IMR-90 (cell line): Measurements from ENCODE around the gene EEF2K. TPM values are rescaled to one million over a fixed set of nuclear protein-coding genes. Genes with fewer than 3 reads are reported as not detected.

Experiments
- NFE2L2 ChIP-seq: fragments of 150-350 bp; IDR thresholded peaks from 2 replicates; pipeline ENCODE4 v1.6.1; 2016; ENCODE audit warnings: low read depth, mild to moderate bottlenecking, low read length
- polyA plus RNA-seq, 3 experiments: library from polyadenylated mRNA; depleted of rRNA; stranded (reverse); fragments of >200 nt; gene quantifications; 2 replicates each; pipeline ENCODE4 v1.2.3, GENCODE V29; 2012; ENCODE audit warnings: low replicate concordance in 1 of 3
- total RNA-seq: library from RNA; depleted of rRNA; stranded (reverse); fragments of >200 nt; gene quantifications from 2 replicates; pipeline ENCODE4 v1.2.3, GENCODE V29; 2012
- TF ChIP-seq, protein P1 (sequence below): conservative IDR thresholded peaks from 2 replicates; pipeline ENCODE4 v1.5.1; 2012; ENCODE audit warnings: mild to moderate bottlenecking, low read depth, low read length, improper control_type of control experiment

The EEF2K gene
- total and polyA plus RNA-seq, 2 of the 4 experiments (the other 2 are of a cell fraction) = 9.7 to 16.5 TPM

DNA sequence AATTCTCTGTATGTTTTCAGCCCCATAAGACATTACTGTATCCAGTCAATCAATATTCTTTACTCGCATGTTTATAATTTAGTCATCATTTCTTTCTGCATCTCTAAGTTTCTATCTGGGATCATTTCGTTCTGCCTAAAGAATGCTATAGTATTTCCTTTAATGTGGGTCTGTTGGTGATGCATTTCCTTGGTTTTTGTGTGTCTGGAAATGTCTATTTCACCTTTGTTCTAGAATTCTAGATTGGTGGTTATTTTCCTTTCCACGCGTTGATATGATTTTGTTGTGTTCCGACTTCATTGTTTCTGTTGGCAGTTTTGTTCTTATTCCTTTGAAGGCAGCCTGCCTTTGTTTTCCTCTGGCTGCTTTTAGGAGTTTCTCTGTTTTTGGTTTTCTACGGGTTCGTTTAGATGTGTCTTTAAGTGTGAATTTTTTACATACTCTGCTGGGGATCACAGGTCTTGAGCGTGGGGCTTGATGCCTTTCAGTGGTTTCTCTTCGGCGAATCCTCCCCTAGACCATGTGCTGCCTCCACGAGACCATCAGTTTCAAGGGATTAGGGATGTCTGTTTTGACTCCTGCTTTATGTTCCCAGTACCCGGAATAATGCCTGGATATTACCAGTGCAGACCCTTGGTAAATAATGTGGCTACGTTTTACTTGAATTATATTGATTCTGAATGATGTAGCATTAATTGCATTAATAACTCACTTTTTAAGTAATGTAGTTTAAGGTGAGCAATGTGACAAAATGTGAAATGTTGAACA, 114.7 kb downstream of the EEF2K start (continued):
- TF ChIP-seq, protein P1, sequence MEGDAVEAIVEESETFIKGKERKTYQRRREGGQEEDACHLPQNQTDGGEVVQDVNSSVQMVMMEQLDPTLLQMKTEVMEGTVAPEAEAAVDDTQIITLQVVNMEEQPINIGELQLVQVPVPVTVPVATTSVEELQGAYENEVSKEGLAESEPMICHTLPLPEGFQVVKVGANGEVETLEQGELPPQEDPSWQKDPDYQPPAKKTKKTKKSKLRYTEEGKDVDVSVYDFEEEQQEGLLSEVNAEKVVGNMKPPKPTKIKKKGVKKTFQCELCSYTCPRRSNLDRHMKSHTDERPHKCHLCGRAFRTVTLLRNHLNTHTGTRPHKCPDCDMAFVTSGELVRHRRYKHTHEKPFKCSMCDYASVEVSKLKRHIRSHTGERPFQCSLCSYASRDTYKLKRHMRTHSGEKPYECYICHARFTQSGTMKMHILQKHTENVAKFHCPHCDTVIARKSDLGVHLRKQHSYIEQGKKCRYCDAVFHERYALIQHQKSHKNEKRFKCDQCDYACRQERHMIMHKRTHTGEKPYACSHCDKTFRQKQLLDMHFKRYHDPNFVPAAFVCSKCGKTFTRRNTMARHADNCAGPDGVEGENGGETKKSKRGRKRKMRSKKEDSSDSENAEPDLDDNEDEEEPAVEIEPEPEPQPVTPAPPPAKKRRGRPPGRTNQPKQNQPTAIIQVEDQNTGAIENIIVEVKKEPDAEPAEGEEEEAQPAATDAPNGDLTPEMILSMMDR = no peak
- no peak for TF ChIP-seq NFE2L2
